Endothelial cell of umbilical vein (primary cell): ENCODE measurements around the gene MAP3K1. TPM values are rescaled to one million over a fixed set of nuclear protein-coding genes. Genes with fewer than 3 reads are reported as not detected.

Experiments used
- BruUV-seq: library from RNA; stranded (reverse); fragments of 400-500 nt; replicated peaks from 2 replicates; lab custom pipeline; 2021; lab: Mats Ljungman, UMichigan
- CTCF ChIA-PET: fragments of 300-600, 350-600 bp; sonication (Branson Sonifier 250); formaldehyde crosslinking; loops from one replicate; lab custom pipeline; 2021; ENCODE audit warnings: antibody characterized with exemption, inconsistent platforms; lab: Charles Lee
- POLR2A ChIA-PET: fragments of 300-600, 350-600 bp; sonication (Branson Sonifier 250); formaldehyde crosslinking; loops from one replicate; lab custom pipeline; 2021; ENCODE audit warnings: antibody characterized with exemption, inconsistent platforms; lab: Charles Lee
- DNase-seq: peaks from one replicate; pipeline ENCODE4 v3.0.0-alpha.2; 2011; ENCODE audit warnings: low read depth, low spot score
- FAIRE-seq: peaks from 2 replicates; lab custom pipeline; 2011; peaks lifted over from hg19 to GRCh38; lab: Jason Lieb, UNC
- H2AFZ ChIP-seq: 2 replicates; pipeline ENCODE4 v1.6.0; 2012; ENCODE audit warnings: low read depth, low read length, control low read depth, inconsistent platforms
- H3K27ac ChIP-seq: 2 replicates; pipeline ENCODE4 v1.5.1; 2011; ENCODE audit warnings: low read depth, mild to moderate bottlenecking, control low read depth, low read length, moderate library complexity; ENCODE audit not compliant: insufficient read depth
- H3K27me3 ChIP-seq, 2 experiments: 2 replicates each; pipeline versions ENCODE4 v1.6.0 to v1.6.1; 2011; ENCODE audit warnings: low read length in 2 of 2, mixed read lengths in 1 of 2; ENCODE audit not compliant: control insufficient read depth in 2 of 2, insufficient read depth in 2 of 2
- H3K36me3 ChIP-seq, 2 experiments: 2 replicates in 1 of 2; 3 replicates in 1 of 2; pipeline ENCODE4 v1.5.1; 2011; ENCODE audit warnings: low read length in 2 of 2, mild to moderate bottlenecking in 1 of 2, moderate library complexity in 1 of 2; ENCODE audit not compliant: control insufficient read depth in 2 of 2, insufficient read depth in 2 of 2; ENCODE audit errors: extremely low read depth in 1 of 2
- H3K4me1 ChIP-seq: 3 replicates; pipeline ENCODE4 v1.5.1; 2011; ENCODE audit warnings: mild to moderate bottlenecking, low read length; ENCODE audit not compliant: control insufficient read depth, insufficient read depth; ENCODE audit errors: extremely low read depth
- H3K4me2 ChIP-seq: 2 replicates; pipeline ENCODE4 v1.6.1; 2011; ENCODE audit warnings: low read length, control low read depth, mixed read lengths; ENCODE audit not compliant: insufficient read depth
- H3K4me3 ChIP-seq, 3 experiments: fragments of 200-600 bp in 1 of 3; sonication (generic), shearing (Covaris generic) in 1 of 3; replicated peaks in 1 of 3; 2 replicates each; pipeline ENCODE4 v1.5.1; 2011 to 2016; ENCODE audit warnings: control low read depth in 3 of 3, low read length in 3 of 3, mild to moderate bottlenecking in 2 of 3, inconsistent platforms in 1 of 3, low read depth in 1 of 3, moderate library complexity in 1 of 3; ENCODE audit not compliant: insufficient read depth in 1 of 3
- H3K79me2 ChIP-seq: 2 replicates; pipeline ENCODE4 v1.6.0; 2012; ENCODE audit warnings: low read length, inconsistent platforms; ENCODE audit not compliant: control insufficient read depth, insufficient read depth
- H3K9ac ChIP-seq: replicated peaks from 2 replicates; pipeline ENCODE3; 2011; ENCODE audit warnings: low read length, control low read depth; ENCODE audit not compliant: insufficient read depth; ENCODE audit errors: extremely low read depth
- H3K9me1 ChIP-seq: replicated peaks from 3 replicates; pipeline ENCODE4 v1.6.0; 2011; ENCODE audit warnings: mild to moderate bottlenecking, low read length; ENCODE audit not compliant: control insufficient read depth, insufficient read depth; ENCODE audit errors: extremely low read depth
- H3K9me3 ChIP-seq: replicated peaks from 2 replicates; pipeline ENCODE4 v1.5.1; 2012; ENCODE audit warnings: low read length, inconsistent platforms; ENCODE audit not compliant: control insufficient read depth, insufficient read depth
- H4K20me1 ChIP-seq: replicated peaks from 2 replicates; pipeline ENCODE3; 2011; ENCODE audit warnings: mild to moderate bottlenecking, low read length; ENCODE audit not compliant: control insufficient read depth, insufficient read depth; ENCODE audit errors: extremely low read depth
- EZH2 ChIP-seq: IDR thresholded peaks from 2 replicates; pipeline ENCODE4 v1.6.1; 2012; ENCODE audit warnings: borderline replicate concordance, low read depth, mild to moderate bottlenecking, moderate library complexity, low read length, inconsistent platforms; ENCODE audit not compliant: severe bottlenecking
- FOS ChIP-seq: IDR thresholded peaks from 2 replicates; pipeline ENCODE4 v1.6.1; 2011; ENCODE audit warnings: mild to moderate bottlenecking, low read length, moderate library complexity, borderline replicate concordance; ENCODE audit not compliant: insufficient read depth
- GATA2 ChIP-seq: IDR thresholded peaks from 2 replicates; pipeline ENCODE4 v1.7.0; 2011; ENCODE audit warnings: low read depth, mild to moderate bottlenecking, moderate library complexity, mixed read lengths, low read length; ENCODE audit not compliant: insufficient read length, insufficient read depth
- JUN ChIP-seq: IDR thresholded peaks from 2 replicates; pipeline ENCODE4 v1.6.1; 2011; ENCODE audit warnings: borderline replicate concordance, low read depth; ENCODE audit not compliant: insufficient read length, insufficient read depth
- MYC ChIP-seq: IDR thresholded peaks from one replicate; pipeline ENCODE4 v1.6.1; 2011; ENCODE audit warnings: mild to moderate bottlenecking, low read depth, low read length
- POLR2A ChIP-seq: IDR thresholded peaks from 2 replicates; pipeline ENCODE4 v1.6.1; 2012; ENCODE audit warnings: low read depth, mild to moderate bottlenecking, control low read depth, low read length
- POLR2AphosphoS5 ChIP-seq: IDR thresholded peaks from 2 replicates; pipeline ENCODE4 v1.6.1; 2012; ENCODE audit warnings: low read depth, mild to moderate bottlenecking, control low read depth, low read length, moderate library complexity; ENCODE audit not compliant: insufficient read depth
- dilution Hi-C: fragments of 300-500 bp; cut with MboI; formaldehyde crosslinking; loops from one replicate; pipeline ENCODE4 v1.15.0; 2019; ENCODE audit warnings: low sequenced_read_pairs; ENCODE audit not compliant: extremely low pct_ligation_motif_present
- intact Hi-C: fragments of 100-400 bp; cut with micrococcal nuclease; formaldehyde crosslinking; loops from one replicate; pipeline ENCODE4 v1.10.0; 2022
- polyA plus RNA-seq, 4 experiments: library from polyadenylated mRNA; depleted of rRNA in 3 of 4; stranded (reverse) in 3 of 4; unstranded in 1 of 4; fragments of >200 nt; gene quantifications; 2 replicates each; pipeline versions ENCODE4 v1.2.1 to v1.2.3, GENCODE V29; 2011 to 2012; ENCODE audit warnings: missing spikeins in 1 of 4
- total RNA-seq: library from RNA; stranded (reverse); gene quantifications from 2 replicates; pipeline ENCODE4 v1.2.3, GENCODE V29; 2021
- TF ChIP-seq, protein P1 (sequence below): IDR thresholded peaks from 2 replicates; pipeline ENCODE4 v1.6.1; 2011; ENCODE audit not compliant: insufficient read depth, insufficient read length
- TF ChIP-seq, protein P2 (sequence below), 2 donors: IDR thresholded peaks; 1 replicate in 1 of 2; 2 replicates in 1 of 2; pipeline ENCODE4 v1.5.1; 2011; ENCODE audit warnings: low read length in 2 of 2, mild to moderate bottlenecking in 2 of 2, moderate library complexity in 2 of 2, control low read depth in 1 of 2, inconsistent platforms in 1 of 2, low read depth in 1 of 2; ENCODE audit not compliant: insufficient read depth in 1 of 2; ENCODE audit errors: extremely low read depth in 1 of 2

MAP3K1 gene
- total and polyA plus RNA-seq, 2 donors (not counting 3 experiments of a cell fraction or from before 2014, with no cell fraction given): 5.7 to 14.4 TPM

GRCh38 chr5:56851258-56851941 is 36.1 kb downstream of the MAP3K1 start:
- TF ChIP-seq, protein P1, sequence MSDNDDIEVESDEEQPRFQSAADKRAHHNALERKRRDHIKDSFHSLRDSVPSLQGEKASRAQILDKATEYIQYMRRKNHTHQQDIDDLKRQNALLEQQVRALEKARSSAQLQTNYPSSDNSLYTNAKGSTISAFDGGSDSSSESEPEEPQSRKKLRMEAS: no peak
- TF ChIP-seq FOS (no peak), EZH2 (no peak), POLR2AphosphoS5 (no peak), MYC (no peak), JUN (no peak), POLR2A (no peak), GATA2 (no peak)
- TF ChIP-seq, protein P2, sequence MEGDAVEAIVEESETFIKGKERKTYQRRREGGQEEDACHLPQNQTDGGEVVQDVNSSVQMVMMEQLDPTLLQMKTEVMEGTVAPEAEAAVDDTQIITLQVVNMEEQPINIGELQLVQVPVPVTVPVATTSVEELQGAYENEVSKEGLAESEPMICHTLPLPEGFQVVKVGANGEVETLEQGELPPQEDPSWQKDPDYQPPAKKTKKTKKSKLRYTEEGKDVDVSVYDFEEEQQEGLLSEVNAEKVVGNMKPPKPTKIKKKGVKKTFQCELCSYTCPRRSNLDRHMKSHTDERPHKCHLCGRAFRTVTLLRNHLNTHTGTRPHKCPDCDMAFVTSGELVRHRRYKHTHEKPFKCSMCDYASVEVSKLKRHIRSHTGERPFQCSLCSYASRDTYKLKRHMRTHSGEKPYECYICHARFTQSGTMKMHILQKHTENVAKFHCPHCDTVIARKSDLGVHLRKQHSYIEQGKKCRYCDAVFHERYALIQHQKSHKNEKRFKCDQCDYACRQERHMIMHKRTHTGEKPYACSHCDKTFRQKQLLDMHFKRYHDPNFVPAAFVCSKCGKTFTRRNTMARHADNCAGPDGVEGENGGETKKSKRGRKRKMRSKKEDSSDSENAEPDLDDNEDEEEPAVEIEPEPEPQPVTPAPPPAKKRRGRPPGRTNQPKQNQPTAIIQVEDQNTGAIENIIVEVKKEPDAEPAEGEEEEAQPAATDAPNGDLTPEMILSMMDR (IDR thresholded peaks at IDR 0.05; ENCODE audit: extremely low read depth in 1 of 2, insufficient read depth in 1 of 2, low read depth in 1 of 2, low read length in 2 of 2): no peak
- Histone ChIP-seq H3K4me3 (no peak overlapping the region), H3K9me3 (no peaks in the 10 kb centered on the region), H3K27me3 (no peaks in the 10 kb centered on the region), H4K20me1 (no peaks in the 10 kb centered on the region), H3K36me3 (no peaks in the 10 kb centered on the region), H3K79me2 (peaks cover 27% of the 10 kb centered on the region), H3K4me1 (peaks cover 23% of the 10 kb centered on the region), H3K4me2 (peak overlapping the region; percentile 58), H3K9ac (no peak overlapping the region), H2AFZ (peak overlapping the region; percentile 49), H3K9me1 (no peaks in the 10 kb centered on the region), H3K27ac (no peak overlapping the region)
- DNase-seq (peak; percentile 63), FAIRE-seq (peak; percentile 72)
- no TSS peak for BruUV-seq
- POLR2A ChIA-PET: interaction anchor here (0.6 kb wide), 1 partner anchor 191 kb away, joined by 3 read pairs; no protein-coding TSS in a partner anchor
- intact Hi-C loops: no loop called here
- dilution Hi-C loops: no loop called here
- CTCF ChIA-PET: interaction anchor here (0.9 to 3.3 kb wide), 6 partner anchors 10 to 581 kb away, joined by 3 to 21 read pairs (median 3); no protein-coding TSS in a partner anchor
